Nephron (organoid): Measurements from ENCODE around the gene TMEM135.
A peak's percentile ranks its signal among the peaks of the same experiment; 100 is the strongest.
"Not testable (repeated sequence)": the region's sequence is repeated elsewhere in the genome, so short reads cannot be mapped to it uniquely, and the experiment has no call there.

ENCODE experiments used
- H3K27ac Mint-ChIP-seq, 3 experiments: 2 replicates each; pipeline ENCODE4 v1.8.0; 2020; ENCODE audit warnings: mixed read lengths in 3 of 3, mild to moderate bottlenecking in 2 of 3, moderate library complexity in 1 of 3
- H3K27me3 Mint-ChIP-seq: 2 replicates; pipeline ENCODE4 v1.8.0; 2021; ENCODE audit warnings: low read depth, mild to moderate bottlenecking, moderate library complexity, mixed read lengths
- H3K36me3 Mint-ChIP-seq: 2 replicates; pipeline ENCODE4 v1.8.0; 2020; ENCODE audit warnings: low read depth, mixed read lengths
- H3K4me1 Mint-ChIP-seq: 2 replicates; pipeline ENCODE4 v1.8.0; 2020; ENCODE audit warnings: mixed read lengths
- H3K4me3 Mint-ChIP-seq, 3 experiments: 2 replicates each; pipeline ENCODE4 v1.8.0; 2020; ENCODE audit warnings: mild to moderate bottlenecking in 3 of 3, mixed read lengths in 3 of 3, moderate library complexity in 2 of 3
- H3K9me3 Mint-ChIP-seq: 2 replicates; pipeline ENCODE4 v1.8.0; 2020; ENCODE audit warnings: mixed read lengths
- CTCF ChIP-seq, 3 experiments: fragments of 200-600 bp; sonication (generic); IDR thresholded peaks; one replicate each; pipeline ENCODE4 v1.5.0; 2021; ENCODE audit warnings: antibody characterized with exemption in 3 of 3; ENCODE audit not compliant: unreplicated experiment in 3 of 3

The TMEM135 gene

GRCh38 chr11:87180742-87181141 lies 143.0 kb downstream of the TMEM135 start:
- Mint-ChIP-seq H3K27ac (no peak overlapping the region), H3K27me3 (no peaks in the 10 kb centered on the region), H3K9me3 (peaks cover 3% of the 10 kb centered on the region), H3K36me3 (peaks cover 39% of the 10 kb centered on the region), H3K4me1 (peaks cover 7% of the 10 kb centered on the region), H3K4me3 (no peak overlapping the region)
- TF ChIP-seq CTCF (IDR thresholded peaks at IDR 0.05; ENCODE audit: unreplicated experiment in 3 of 3), result no peak

- Mint-ChIP-seq H3K4me1 (peaks cover 7% of the 10 kb centered on the region), H3K4me3 (no peak overlapping the region), H3K9me3 (peaks cover 3% of the 10 kb centered on the region), H3K27me3 (no peaks in the 10 kb centered on the region), H3K27ac (no peak overlapping the region), H3K36me3 (peaks cover 38% of the 10 kb centered on the region)
- no peak for TF ChIP-seq CTCF (IDR thresholded peaks at IDR 0.05; ENCODE audit: unreplicated experiment in 3 of 3)
Measured at GRCh38 chr11:87181143-87181542, 143.4 kb downstream of the TMEM135 start.

- peaks cover 10% of the 10 kb centered on the region for H3K4me1 Mint-ChIP-seq
- H3K27me3 Mint-ChIP-seq, result no peaks in the 10 kb centered on the region
- H3K9me3 Mint-ChIP-seq, result no peaks in the 10 kb centered on the region
- H3K27ac Mint-ChIP-seq, result peak overlapping the region; percentile 10 to 75 (median 18)
- no peak overlapping the region for H3K4me3 Mint-ChIP-seq
- no peak for TF ChIP-seq CTCF (IDR thresholded peaks at IDR 0.05; ENCODE audit: unreplicated experiment in 3 of 3)
- H3K36me3 Mint-ChIP-seq, result peaks cover 7% of the 10 kb centered on the region
Measured at GRCh38 chr11:87185228-87185627, 147.5 kb downstream of the TMEM135 start.

- no peaks in the 10 kb centered on the region for H3K9me3 Mint-ChIP-seq
- TF ChIP-seq CTCF (IDR thresholded peaks at IDR 0.05; ENCODE audit: unreplicated experiment in 3 of 3), result no peak
- peaks cover 10% of the 10 kb centered on the region for H3K4me1 Mint-ChIP-seq
- H3K36me3 Mint-ChIP-seq, result peaks cover 4% of the 10 kb centered on the region
- peak overlapping the region; percentile 56 to 85 (median 64) for H3K27ac Mint-ChIP-seq
- no peak overlapping the region for H3K4me3 Mint-ChIP-seq
- H3K27me3 Mint-ChIP-seq, result no peaks in the 10 kb centered on the region
Measured at GRCh38 chr11:87187076-87187475, 149.3 kb downstream of the TMEM135 start.

- no peaks in the 10 kb centered on the region for H3K9me3 Mint-ChIP-seq
- H3K27me3 Mint-ChIP-seq, result no peaks in the 10 kb centered on the region
- H3K4me1 Mint-ChIP-seq, result peaks cover 10% of the 10 kb centered on the region
- peaks cover 4% of the 10 kb centered on the region for H3K36me3 Mint-ChIP-seq
- peak overlapping the region in 2 of 3 experiments; percentile 64 to 85 for H3K27ac Mint-ChIP-seq
- TF ChIP-seq CTCF (IDR thresholded peaks at IDR 0.05; ENCODE audit: unreplicated experiment in 3 of 3), result no peak
- no peak overlapping the region for H3K4me3 Mint-ChIP-seq
Measured at GRCh38 chr11:87187930-87188329, 150.2 kb downstream of the TMEM135 start.

- not testable (repeated sequence) for H3K4me3 Mint-ChIP-seq, H3K27me3 Mint-ChIP-seq, H3K27ac Mint-ChIP-seq, H3K36me3 Mint-ChIP-seq, H3K9me3 Mint-ChIP-seq
- peaks cover 10% of the 10 kb centered on the region for H3K4me1 Mint-ChIP-seq
Measured at GRCh38 chr11:87188396-87188795, 150.7 kb downstream of the TMEM135 start.

GRCh38 chr11:87188921-87189320 lies 151.2 kb downstream of the TMEM135 start:
- not testable (repeated sequence) for H3K4me3 Mint-ChIP-seq, H3K27ac Mint-ChIP-seq, H3K27me3 Mint-ChIP-seq, H3K9me3 Mint-ChIP-seq, H3K36me3 Mint-ChIP-seq
- peaks cover 11% of the 10 kb centered on the region for H3K4me1 Mint-ChIP-seq
